ENCODE measurements around the gene DYNC1I1. TPM values are rescaled to one million over a fixed set of nuclear protein-coding genes. Genes with fewer than 3 reads are reported as not detected.

The DYNC1I1 gene
- total and polyA plus RNA-seq, 3 experiments from 2014 or later: not detected

- CTCF ChIA-PET: no interaction called here
- no peaks in the 10 kb centered on the region for H3K36me3 ChIP-seq (ENCODE audit: insufficient read depth, low read length)
- no peaks in the 10 kb centered on the region for H3K4me1 Mint-ChIP-seq
Observed at GRCh38 chr7:96014617-96015016, 242.3 kb downstream of the DYNC1I1 start.

DNA sequence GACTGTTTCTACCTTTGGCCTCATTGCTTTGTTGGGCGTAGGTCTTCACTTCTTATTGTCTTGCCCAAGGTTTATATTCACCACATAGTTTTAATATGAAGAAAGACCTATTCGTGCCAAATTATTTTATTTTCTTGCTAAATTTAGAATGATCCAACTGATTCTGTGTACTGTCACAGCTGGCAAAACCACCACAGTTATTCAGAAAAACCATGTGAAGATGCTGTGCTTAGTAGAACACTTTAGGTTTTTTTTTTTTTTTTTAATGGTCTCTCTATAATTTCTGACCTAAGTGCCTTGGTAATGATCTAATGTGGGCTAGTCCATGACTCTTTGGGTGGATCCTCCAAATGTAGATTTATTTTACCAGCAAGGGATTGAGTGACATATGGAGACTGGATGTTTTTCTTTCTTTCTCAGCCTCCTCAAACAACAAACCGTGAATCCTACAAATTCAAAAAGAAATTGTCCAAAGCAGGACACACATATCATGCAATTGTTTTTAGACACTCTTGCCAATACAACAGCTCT, 243.8 kb downstream of the DYNC1I1 start:
- Histone ChIP-seq H3K4me1 (ENCODE audit: insufficient read depth, low read length) (no peaks in the 10 kb centered on the region), H3K4me3 (ENCODE audit: low read length) (no peak overlapping the region), H3K27me3 (ENCODE audit: insufficient read depth, low read length, poor library complexity, severe bottlenecking) (no peaks in the 10 kb centered on the region), H3K9me3 (ENCODE audit: low read length) (no peaks in the 10 kb centered on the region), H3K27ac (ENCODE audit: low read depth, low read length) (no peak overlapping the region), H3K36me3 (ENCODE audit: insufficient read depth, low read length) (no peaks in the 10 kb centered on the region)
- no peaks in the 10 kb centered on the region for H3K4me1 Mint-ChIP-seq
- ChIA-PET CTCF (no interaction called here), POLR2A (no interaction called here)
- H3K27me3 Mint-ChIP-seq: peaks cover 2 to 32% of the 10 kb centered on the region in 2 donors
- no peak overlapping the region for H3K27ac Mint-ChIP-seq
- no peak for DNase-seq
- no peaks in the 10 kb centered on the region for H3K36me3 Mint-ChIP-seq
- H3K4me3 Mint-ChIP-seq: no peak overlapping the region
- peaks cover 0 to 4% (median 1%) of the 10 kb centered on the region in 5 donors for H3K9me3 Mint-ChIP-seq

More at GRCh38 chr7:96014617-96015016, 242.3 kb downstream of the DYNC1I1 start:
- Mint-ChIP-seq H3K9me3 (peaks cover 0 to 4% (median 2%) of the 10 kb centered on the region in 5 donors), H3K27me3 (peaks cover 2 to 37% of the 10 kb centered on the region in 2 donors), H3K4me3 (no peak overlapping the region), H3K36me3 (no peaks in the 10 kb centered on the region), H3K27ac (no peak overlapping the region)
- Histone ChIP-seq H3K27ac (ENCODE audit: low read depth, low read length) (no peak overlapping the region), H3K9me3 (ENCODE audit: low read length) (no peaks in the 10 kb centered on the region), H3K27me3 (ENCODE audit: insufficient read depth, low read length, poor library complexity, severe bottlenecking) (no peaks in the 10 kb centered on the region), H3K4me1 (ENCODE audit: insufficient read depth, low read length) (no peaks in the 10 kb centered on the region), H3K4me3 (ENCODE audit: low read length) (no peak overlapping the region)
- POLR2A ChIA-PET: no interaction called here
- DNase-seq: no peak

DNA sequence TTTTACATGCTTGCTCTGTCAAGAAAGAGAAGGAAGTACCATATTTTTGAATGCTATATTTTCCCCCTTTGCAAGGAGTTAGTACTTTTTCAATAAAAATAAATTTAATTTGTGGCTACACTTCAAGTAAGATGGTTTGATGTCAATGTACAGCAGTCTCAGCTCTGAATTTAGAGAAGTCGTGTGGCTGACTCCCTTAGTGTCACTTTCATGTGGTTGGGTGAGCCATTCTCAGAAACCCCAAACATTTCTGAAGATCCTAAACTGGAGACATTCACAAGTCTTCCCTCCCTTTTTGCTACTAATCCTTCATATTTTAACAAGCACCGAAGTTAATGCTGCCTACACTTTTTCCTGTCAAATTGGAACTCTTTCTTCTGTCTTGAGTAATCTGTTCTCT, 244.4 kb downstream of the DYNC1I1 start:
- H3K27me3 ChIP-seq (ENCODE audit: insufficient read depth, low read length, poor library complexity, severe bottlenecking): no peaks in the 10 kb centered on the region
- DNase-seq: no peak
- H3K36me3 Mint-ChIP-seq: no peaks in the 10 kb centered on the region
- H3K4me1 ChIP-seq (ENCODE audit: insufficient read depth, low read length): no peaks in the 10 kb centered on the region
- H3K9me3 Mint-ChIP-seq: peaks cover 0 to 4% (median 1%) of the 10 kb centered on the region in 5 donors
- H3K4me3 Mint-ChIP-seq: no peak overlapping the region
- POLR2A ChIA-PET: no interaction called here
- CTCF ChIA-PET: no interaction called here
- H3K9me3 ChIP-seq (ENCODE audit: low read length): no peaks in the 10 kb centered on the region
- H3K27ac ChIP-seq (ENCODE audit: low read depth, low read length): no peak overlapping the region
- H3K27me3 Mint-ChIP-seq: peaks cover 2 to 32% of the 10 kb centered on the region in 2 donors
- no peak overlapping the region for H3K4me3 ChIP-seq (ENCODE audit: low read length)
- no peaks in the 10 kb centered on the region for H3K36me3 ChIP-seq (ENCODE audit: insufficient read depth, low read length)
- H3K4me1 Mint-ChIP-seq: no peaks in the 10 kb centered on the region
- no peak overlapping the region for H3K27ac Mint-ChIP-seq

DNA sequence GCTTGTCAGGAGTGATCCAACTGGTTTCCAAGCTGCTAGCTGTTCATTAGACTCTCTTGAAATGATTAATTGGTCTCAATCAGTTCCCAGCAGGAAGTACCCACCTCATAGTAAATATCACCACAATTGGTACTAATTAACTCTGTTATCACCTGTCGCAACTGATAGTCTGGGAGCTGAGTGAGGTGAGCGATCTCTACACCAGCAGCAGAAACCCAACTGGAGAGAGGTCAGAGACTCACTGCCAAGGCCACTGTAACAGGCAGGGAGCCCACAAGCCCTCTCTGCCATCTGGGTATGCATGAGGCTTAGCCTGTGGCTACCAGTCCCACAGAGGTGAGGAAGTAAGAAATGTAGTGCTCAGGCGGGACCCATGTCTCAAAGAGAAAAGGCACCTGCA, 245.5 kb downstream of the DYNC1I1 start:
- H3K4me1 Mint-ChIP-seq: no peaks in the 10 kb centered on the region
- Histone ChIP-seq H3K4me1 (ENCODE audit: insufficient read depth, low read length) (no peaks in the 10 kb centered on the region), H3K36me3 (ENCODE audit: insufficient read depth, low read length) (no peaks in the 10 kb centered on the region), H3K9me3 (ENCODE audit: low read length) (no peaks in the 10 kb centered on the region), H3K4me3 (ENCODE audit: low read length) (no peak overlapping the region), H3K27me3 (ENCODE audit: insufficient read depth, low read length, poor library complexity, severe bottlenecking) (no peaks in the 10 kb centered on the region), H3K27ac (ENCODE audit: low read depth, low read length) (no peak overlapping the region)
- POLR2A ChIA-PET: no interaction called here
- no peak overlapping the region for H3K27ac Mint-ChIP-seq
- DNase-seq: no peak
- H3K27me3 Mint-ChIP-seq: peaks cover 2 to 23% of the 10 kb centered on the region in 2 donors
- CTCF ChIA-PET: no interaction called here
- peaks cover 0 to 2% (median 0%) of the 10 kb centered on the region in 5 donors for H3K9me3 Mint-ChIP-seq
- no peaks in the 10 kb centered on the region for H3K36me3 Mint-ChIP-seq
- H3K4me3 Mint-ChIP-seq: no peak overlapping the region

DNA sequence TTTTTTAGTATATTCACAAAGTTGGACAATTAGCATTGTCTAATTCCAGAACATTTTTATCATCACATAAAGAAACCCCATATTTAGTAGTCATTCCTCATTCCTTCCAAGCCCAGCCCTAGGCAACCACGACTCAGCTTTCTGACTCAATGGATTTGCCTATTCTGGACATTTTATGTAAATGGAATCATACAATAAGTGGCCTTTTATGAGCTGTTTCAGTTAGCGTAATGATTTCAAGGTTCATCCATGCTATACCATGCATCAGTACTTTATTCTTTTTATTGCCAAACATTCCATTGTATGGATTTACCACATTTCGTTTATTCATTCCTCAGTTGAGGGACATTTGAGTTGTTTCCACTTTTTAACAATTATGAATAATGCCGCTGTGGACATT, 249.2 kb downstream of the DYNC1I1 start:
- POLR2A ChIA-PET: no interaction called here
- Histone ChIP-seq H3K36me3 (ENCODE audit: insufficient read depth, low read length) (no peaks in the 10 kb centered on the region), H3K9me3 (ENCODE audit: low read length) (no peaks in the 10 kb centered on the region), H3K27ac (ENCODE audit: low read depth, low read length) (no peak overlapping the region), H3K4me3 (ENCODE audit: low read length) (no peak overlapping the region), H3K27me3 (ENCODE audit: insufficient read depth, low read length, poor library complexity, severe bottlenecking) (no peaks in the 10 kb centered on the region), H3K4me1 (ENCODE audit: insufficient read depth, low read length) (no peaks in the 10 kb centered on the region)
- CTCF ChIA-PET: no interaction called here
- no peaks in the 10 kb centered on the region for H3K36me3 Mint-ChIP-seq
- peaks cover 0 to 2% (median 0%) of the 10 kb centered on the region in 5 donors for H3K9me3 Mint-ChIP-seq
- H3K4me3 Mint-ChIP-seq: no peak overlapping the region
- H3K27me3 Mint-ChIP-seq: peaks cover 2 to 16% of the 10 kb centered on the region in 2 donors
- no peaks in the 10 kb centered on the region for H3K4me1 Mint-ChIP-seq
- no peak overlapping the region for H3K27ac Mint-ChIP-seq
- DNase-seq: no peak

GRCh38 chr7:96023387-96023786, 251.0 kb downstream of the DYNC1I1 start:
- no peaks in the 10 kb centered on the region for H3K4me1 ChIP-seq (ENCODE audit: insufficient read depth, low read length)
- Mint-ChIP-seq H3K36me3 (no peaks in the 10 kb centered on the region), H3K9me3 (peaks cover 0 to 3% (median 0%) of the 10 kb centered on the region in 5 donors), H3K4me1 (no peaks in the 10 kb centered on the region), H3K27ac (no peak overlapping the region), H3K4me3 (no peak overlapping the region), H3K27me3 (peaks cover 0 to 12% of the 10 kb centered on the region in 2 donors)
- no peak overlapping the region for H3K27ac ChIP-seq (ENCODE audit: low read depth, low read length)
- no peaks in the 10 kb centered on the region for H3K36me3 ChIP-seq (ENCODE audit: insufficient read depth, low read length)
- ChIA-PET CTCF (no interaction called here), POLR2A (no interaction called here)
- H3K4me3 ChIP-seq (ENCODE audit: low read length): no peak overlapping the region
- no peaks in the 10 kb centered on the region for H3K27me3 ChIP-seq (ENCODE audit: insufficient read depth, low read length, poor library complexity, severe bottlenecking)
- H3K9me3 ChIP-seq (ENCODE audit: low read length): no peaks in the 10 kb centered on the region
- no peak for DNase-seq

DNA sequence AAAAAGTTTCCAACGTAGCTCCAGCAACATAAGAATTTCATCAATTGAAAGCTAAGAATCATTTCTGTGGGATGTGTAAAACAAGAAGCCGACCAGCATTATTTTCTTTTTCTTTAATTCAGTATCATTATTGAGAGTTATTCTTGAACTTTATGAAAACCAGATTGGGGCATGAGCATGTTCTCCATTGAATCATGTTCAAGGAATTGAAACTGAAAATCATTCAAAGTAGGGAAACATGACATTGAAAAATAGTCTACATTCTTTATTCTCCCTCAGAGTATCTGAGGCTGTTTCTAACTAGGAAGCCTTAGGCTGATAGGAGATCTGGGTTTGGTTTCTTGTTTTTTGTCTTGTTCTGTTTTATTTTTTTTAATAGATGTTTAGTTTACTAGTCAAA, 253.7 kb downstream of the DYNC1I1 start:
- no peaks in the 10 kb centered on the region for H3K4me1 ChIP-seq (ENCODE audit: insufficient read depth, low read length)
- CTCF ChIA-PET: no interaction called here
- DNase-seq: no peak
- no peak overlapping the region for H3K4me3 ChIP-seq (ENCODE audit: low read length)
- Mint-ChIP-seq H3K27me3 (peaks cover 0 to 10% of the 10 kb centered on the region in 2 donors), H3K36me3 (no peaks in the 10 kb centered on the region), H3K27ac (no peak overlapping the region), H3K4me3 (no peak overlapping the region), H3K4me1 (no peaks in the 10 kb centered on the region), H3K9me3 (peaks cover 0 to 3% (median 0%) of the 10 kb centered on the region in 5 donors)
- no peaks in the 10 kb centered on the region for H3K27me3 ChIP-seq (ENCODE audit: insufficient read depth, low read length, poor library complexity, severe bottlenecking)
- POLR2A ChIA-PET: no interaction called here
- H3K27ac ChIP-seq (ENCODE audit: low read depth, low read length): no peak overlapping the region
- no peaks in the 10 kb centered on the region for H3K9me3 ChIP-seq (ENCODE audit: low read length)
- no peaks in the 10 kb centered on the region for H3K36me3 ChIP-seq (ENCODE audit: insufficient read depth, low read length)

- no peaks in the 10 kb centered on the region for H3K4me1 ChIP-seq (ENCODE audit: insufficient read depth, low read length)
- no peak overlapping the region for H3K27ac ChIP-seq (ENCODE audit: low read depth, low read length)
- Mint-ChIP-seq H3K27ac (no peak overlapping the region), H3K4me3 (no peak overlapping the region), H3K36me3 (no peaks in the 10 kb centered on the region), H3K9me3 (peaks cover 0 to 3% (median 0%) of the 10 kb centered on the region in 5 donors), H3K27me3 (peaks cover 0 to 10% of the 10 kb centered on the region in 2 donors), H3K4me1 (no peaks in the 10 kb centered on the region)
- ChIA-PET CTCF (no interaction called here), POLR2A (no interaction called here)
- no peak overlapping the region for H3K4me3 ChIP-seq (ENCODE audit: low read length)
- no peaks in the 10 kb centered on the region for H3K27me3 ChIP-seq (ENCODE audit: insufficient read depth, low read length, poor library complexity, severe bottlenecking)
- no peaks in the 10 kb centered on the region for H3K36me3 ChIP-seq (ENCODE audit: insufficient read depth, low read length)
- no peaks in the 10 kb centered on the region for H3K9me3 ChIP-seq (ENCODE audit: low read length)
- DNase-seq: no peak
Observed at GRCh38 chr7:96026611-96027010, 254.3 kb downstream of the DYNC1I1 start.

DNA sequence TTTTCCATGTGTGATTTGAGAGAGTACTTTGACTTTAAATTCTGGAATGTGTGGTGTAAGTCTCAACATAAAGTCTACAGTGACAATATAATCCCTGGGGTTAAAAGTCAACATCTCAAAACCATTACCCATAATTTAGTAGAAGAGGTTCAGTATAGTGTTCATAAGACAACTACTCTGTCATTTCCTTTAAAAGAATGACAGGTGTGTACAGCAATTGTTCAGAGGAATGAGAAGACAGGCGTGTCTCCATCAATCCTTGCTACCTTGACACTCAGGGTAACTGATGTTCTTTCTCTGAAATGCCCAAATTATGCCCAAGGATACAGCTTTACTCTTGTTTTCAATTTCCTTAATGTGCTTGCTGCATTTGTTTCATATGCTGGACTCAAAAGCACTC, 256.4 kb downstream of the DYNC1I1 start:
- no peaks in the 10 kb centered on the region for H3K9me3 ChIP-seq (ENCODE audit: low read length)
- Mint-ChIP-seq H3K4me3 (no peak overlapping the region), H3K9me3 (peaks cover 0 to 2% (median 0%) of the 10 kb centered on the region in 5 donors), H3K4me1 (no peaks in the 10 kb centered on the region), H3K36me3 (no peaks in the 10 kb centered on the region), H3K27me3 (peaks cover 0 to 10% of the 10 kb centered on the region in 2 donors), H3K27ac (no peak overlapping the region)
- ChIA-PET POLR2A (no interaction called here), CTCF (no interaction called here)
- H3K36me3 ChIP-seq (ENCODE audit: insufficient read depth, low read length): no peaks in the 10 kb centered on the region
- no peaks in the 10 kb centered on the region for H3K4me1 ChIP-seq (ENCODE audit: insufficient read depth, low read length)
- no peak for DNase-seq
- no peak overlapping the region for H3K4me3 ChIP-seq (ENCODE audit: low read length)
- no peaks in the 10 kb centered on the region for H3K27me3 ChIP-seq (ENCODE audit: insufficient read depth, low read length, poor library complexity, severe bottlenecking)
- no peak overlapping the region for H3K27ac ChIP-seq (ENCODE audit: low read depth, low read length)

Measured in CD8-positive, alpha-beta memory T cell (primary cell).